Tibial nerve (tissue), 3 donors: ENCODE data around the gene ATP23.

ENCODE experiments used
- CTCF ChIP-seq, 5 experiments: fragments of 200-600 bp in 3 of 5; fragments of 450-650 bp in 2 of 5; sonication (generic) in 3 of 5; IDR thresholded peaks; one replicate each; pipeline ENCODE4 v1.5.1; 2016 to 2019; ENCODE audit warnings: antibody characterized with exemption in 5 of 5, mild to moderate bottlenecking in 3 of 5, moderate library complexity in 2 of 5
- POLR2A ChIP-seq, 2 donors: fragments of 450-650 bp; IDR thresholded peaks; one replicate each; pipeline ENCODE4 v1.6.1; 2017; ENCODE audit warnings: antibody characterized with exemption in 2 of 2, mild to moderate bottlenecking in 2 of 2, moderate library complexity in 2 of 2

DNA sequence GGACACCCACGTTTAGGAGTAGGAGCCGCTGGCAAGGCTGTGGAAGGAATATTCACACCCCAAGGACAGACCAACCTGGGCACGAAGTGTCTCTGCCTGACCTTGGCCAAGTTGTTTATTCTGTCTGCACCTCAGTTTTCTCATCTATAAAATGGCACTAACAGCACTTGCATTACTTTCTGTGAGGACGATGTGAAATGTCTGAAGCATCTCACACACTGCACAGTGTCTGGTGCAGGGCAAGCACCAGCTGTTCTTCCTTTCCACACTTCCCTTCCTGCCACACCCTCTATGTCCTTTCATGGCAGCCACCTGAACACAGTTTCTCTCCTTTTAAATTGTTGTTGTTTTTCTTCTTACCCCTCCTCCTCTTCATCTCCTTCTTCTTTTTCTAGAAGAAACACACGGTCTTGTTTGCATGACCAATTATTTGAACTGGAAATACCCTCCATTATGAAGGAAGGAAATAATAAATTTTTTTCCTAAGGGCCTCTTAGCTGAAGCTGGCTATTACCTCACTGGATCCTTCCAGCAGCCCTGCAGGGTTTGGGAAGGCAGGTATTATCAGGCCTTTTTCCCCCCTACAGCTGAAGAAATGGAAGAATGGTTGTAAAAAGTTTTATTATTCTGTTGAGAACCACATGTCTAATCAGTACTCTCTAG, 42.9 kb upstream of the ATP23 start:
- TF ChIP-seq CTCF (IDR thresholded peaks at IDR 0.05) (no peak), POLR2A (IDR thresholded peaks at IDR 0.05) (no peak)
